ENCODE data around the gene SREBF1.

Gene SREBF1

DNA sequence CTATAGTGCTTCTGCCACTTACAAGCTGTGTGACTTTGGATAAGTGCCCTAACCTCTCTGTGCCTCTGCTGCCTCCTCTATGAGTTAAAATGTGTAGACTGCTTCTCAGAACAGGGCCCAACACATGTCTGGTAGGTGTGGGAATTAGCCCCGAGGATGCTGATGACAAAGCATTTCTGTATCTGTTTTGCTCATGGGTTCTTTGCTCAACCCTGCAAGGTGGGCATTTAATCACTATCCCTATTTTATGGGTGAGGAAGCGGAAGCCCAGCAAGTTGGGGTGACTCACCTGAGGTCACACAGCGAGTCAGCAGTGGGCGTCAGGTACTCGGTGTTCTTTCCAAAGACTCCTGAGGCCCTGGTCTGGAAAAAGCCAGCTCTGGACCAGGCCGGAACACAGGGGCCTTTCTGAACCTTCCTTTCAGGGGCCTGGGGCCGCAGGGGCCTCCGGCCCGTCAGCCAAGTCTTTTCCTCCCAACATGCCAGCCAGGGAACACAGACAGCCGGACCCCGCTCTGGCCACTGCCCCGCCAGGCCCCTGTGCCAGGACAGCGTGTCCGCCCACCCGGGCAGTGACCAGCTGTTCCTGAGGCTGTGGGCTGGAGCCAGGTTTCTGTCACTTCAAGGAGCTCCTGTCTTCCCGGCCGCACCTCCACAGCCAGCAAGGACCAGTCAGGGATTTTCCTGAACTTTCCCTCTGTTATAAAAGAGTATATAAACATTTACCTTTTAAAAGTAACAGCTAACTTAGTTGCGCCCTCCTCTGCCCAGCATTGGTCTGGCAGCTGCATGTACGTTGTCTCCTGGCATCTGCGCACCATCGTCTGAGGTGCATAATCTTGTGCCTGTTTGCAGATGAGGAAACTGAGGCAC is 62.5 kb downstream of the SREBF1 start:
- no peak for DNase-seq

DNA sequence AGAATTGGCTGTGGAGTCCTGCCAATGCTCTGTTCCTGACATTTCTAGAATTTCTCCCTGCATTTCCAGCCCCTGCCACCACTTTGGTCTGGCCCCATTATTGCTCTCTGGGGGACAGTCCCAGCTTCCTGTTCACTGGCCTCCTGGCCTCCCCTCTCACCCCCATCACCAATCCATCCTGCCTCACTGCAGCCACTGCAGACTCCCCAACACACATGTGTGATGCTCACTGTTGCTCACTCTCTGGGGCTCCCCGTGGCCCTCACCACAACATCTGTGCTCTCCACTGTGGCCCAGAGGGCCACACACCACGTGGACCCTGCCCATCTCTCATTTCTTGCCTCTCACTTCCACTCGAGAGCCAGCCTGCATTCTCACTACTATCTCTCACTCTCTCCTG is 64.6 kb downstream of the SREBF1 start:
- DNase-seq, result no peak

DNA sequence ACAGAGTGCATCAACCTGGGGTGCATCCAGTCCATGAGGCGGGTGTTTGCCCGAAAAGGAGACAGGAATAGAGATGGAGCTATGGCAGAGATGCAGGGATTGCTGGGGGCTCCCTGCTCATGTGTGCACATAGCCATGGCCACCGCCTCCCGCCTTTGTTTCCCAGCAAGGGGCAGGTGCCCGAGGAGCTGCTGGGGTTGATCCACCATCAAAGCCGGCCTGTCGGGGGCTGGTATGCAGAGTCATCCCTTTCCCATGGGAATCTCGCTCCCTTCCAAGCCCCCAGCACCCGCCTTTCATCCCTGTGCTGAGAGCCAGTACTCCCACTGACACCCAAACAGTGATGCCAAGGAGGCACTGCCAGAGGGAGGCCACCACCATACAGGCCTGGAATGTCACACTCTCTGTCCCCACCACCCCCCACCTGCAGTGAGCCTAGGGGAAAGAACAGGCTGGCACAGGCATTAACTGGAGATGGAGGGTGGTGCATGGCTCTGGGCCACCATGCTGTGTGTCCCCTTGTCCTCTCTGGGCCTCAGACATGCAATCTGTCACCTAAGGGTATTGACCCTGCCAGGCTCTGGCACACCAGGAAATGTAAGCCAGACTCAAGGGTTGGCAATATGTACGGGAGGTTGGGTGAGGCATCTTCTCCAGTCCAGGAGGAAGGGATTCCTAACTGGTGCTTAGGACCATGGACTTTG is 65.1 kb downstream of the SREBF1 start:
- no peak for DNase-seq

DNA sequence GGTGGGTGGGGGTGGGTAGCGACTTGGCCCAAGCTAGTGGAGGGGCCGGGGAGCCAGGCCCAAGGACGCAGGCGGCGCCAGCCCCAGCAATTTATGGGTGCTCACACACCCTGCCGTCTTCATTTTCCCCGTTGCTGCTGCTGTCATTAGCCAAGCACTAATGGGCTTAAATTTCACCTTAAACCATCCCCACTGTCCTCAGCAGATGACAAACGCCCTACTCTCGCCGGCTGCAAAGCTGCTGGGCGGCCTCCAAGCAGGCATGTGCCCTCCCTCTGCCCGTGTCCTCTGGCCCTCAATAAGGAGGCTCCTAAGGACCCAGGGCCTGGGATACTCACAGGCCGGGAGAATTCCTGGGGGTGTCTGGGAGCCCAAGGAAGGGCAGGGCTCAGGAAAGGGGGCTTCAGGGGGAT is 66.1 kb downstream of the SREBF1 start:
- no peak for DNase-seq

DNA sequence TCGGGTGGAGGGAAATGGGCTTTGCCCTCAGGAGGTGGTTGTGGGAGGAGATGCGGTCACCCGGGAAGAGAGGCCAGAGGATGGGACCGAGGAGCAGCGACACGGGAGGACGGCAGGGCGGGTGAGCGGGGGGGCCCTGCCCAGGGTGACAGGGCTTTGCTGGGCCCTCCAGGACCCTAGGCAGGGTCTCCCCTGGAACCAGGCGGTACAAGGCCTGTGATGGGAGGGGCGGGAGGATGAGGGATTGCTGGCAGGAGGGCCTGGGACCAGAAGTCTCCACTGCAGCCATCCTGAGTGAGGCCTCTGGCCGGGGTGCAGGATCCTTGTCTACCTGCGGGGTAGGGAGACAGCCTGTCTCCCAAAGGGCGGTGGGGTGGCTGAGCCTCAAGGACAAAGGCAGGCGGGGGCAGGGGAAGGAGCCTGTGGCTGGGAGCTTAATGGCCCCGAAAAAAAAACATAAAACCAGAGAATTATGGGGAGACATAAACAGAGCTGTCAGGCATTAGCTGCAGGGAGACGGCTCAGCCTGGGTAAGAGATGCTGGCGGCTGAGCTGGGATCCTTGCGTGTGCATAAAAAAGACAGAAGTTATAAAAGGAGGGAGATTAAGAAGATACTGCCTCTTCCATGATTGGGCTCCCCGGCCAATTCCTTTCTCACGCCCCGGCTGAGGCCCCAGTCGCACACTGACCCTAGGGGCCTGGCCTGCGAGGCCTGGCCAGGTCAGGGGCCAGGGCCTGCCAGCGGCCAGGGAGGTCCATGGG is 66.7 kb downstream of the SREBF1 start:
- no peak for DNase-seq

DNA sequence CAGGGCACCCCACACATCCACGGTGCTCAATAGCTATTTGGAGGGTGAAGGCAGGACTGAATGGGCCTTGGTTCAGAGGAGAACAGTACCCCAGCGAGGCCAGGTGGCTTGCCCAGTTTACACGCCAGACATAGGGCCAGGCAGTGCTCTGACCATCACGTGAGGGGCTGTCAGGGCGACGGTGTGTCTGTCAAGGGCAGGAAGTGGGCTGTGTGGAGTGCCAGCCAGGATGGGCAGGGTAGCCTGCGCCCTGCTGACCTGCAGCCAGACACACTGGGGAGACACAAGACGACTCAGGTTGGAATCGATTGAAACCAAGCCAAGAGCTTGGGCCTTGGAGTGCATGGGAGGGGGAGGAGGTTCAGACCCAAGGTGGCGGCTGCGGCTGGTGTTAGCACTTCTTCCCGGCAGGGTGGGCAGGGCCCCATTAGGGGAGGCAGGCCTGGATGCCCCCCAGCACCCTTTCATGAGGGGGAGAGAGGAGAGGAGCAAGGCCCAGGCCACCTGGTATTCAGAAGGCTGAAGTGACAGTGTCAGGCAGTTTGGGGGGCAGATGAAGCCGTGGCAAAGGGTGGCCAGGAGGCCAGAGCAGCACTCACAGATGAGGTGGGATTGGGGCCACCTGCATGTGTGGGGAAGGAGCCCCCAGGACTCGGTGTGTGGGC is 68.2 kb downstream of the SREBF1 start:
- no peak for DNase-seq

DNA sequence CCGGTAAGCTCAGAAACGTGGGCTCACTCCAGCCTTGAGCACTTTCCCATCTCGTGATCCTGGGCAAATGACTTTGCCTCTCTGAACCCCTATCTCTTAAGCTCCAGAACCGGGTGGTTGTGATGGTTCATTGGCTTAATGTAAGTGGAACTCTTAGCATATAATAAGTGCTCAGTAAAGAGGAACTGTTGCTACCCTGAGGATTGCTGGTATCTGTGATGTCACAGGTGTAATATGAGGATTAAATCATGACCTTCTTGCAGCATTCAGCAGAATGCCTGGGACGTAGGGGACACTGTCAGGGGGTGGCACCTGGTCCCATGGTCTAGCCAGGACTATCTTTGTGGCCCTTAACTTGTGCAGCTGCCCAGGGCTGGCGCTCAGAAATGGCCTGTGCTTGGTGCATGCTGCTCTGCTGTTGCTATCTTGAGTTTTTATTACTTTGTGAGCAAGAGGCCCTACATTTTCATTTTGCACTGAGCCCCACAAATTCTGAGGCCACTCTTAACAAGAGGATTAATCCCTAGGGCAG is 68.8 kb downstream of the SREBF1 start:
- no peak for DNase-seq

DNA sequence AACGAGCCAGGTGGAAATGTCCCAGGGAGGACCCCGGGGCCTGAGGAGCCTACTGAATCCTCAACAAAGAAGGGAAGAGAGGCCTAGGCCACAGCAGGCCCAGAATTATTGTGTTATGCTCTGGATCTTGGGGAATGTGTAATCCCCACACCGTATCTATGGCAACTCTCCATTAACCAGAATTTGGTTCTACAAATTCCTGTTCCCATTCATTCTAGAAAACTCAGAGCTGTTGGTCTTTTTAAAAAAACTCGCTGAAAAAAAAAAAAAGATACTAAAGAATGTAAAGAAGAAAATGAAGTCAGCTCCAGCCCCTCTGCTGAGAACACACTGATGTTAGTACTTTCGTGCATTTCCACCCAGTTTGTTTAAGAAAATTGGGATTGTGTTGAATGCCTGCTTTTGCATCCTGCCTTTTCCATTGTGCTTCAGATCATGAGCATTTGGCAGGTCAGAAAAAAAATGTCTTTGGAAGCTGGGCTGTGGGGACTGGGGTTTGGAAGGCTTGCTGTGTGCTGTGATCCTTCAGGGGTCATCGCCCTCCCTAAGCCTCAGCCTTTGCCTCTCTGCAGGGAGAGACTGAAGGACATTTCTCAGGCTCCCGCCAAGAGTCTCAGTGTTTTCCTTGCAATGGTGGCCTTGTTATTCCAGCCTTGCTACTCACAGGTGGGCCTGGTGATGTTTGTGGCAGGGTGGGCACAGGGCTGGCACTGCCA is 69.5 kb downstream of the SREBF1 start:
- no peak for DNase-seq

DNA sequence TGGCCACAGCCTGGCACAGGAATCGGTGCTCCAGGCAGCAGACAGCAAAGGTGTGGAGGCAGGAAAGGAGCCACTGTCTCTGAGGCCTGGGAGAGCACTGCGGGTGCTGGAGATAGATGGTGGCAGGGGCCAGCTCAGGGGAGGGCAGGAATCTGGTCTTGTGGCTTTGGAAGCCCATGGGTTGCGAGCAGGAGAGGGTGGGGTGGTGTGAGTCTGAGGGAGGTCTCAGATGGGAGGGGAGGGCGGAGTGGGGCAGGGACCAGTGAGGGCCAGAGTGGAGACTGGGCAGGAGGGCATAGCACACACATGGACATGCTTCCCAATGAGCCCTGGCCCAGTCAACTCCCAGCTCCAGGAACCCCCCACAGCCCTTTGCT is 70.1 kb downstream of the SREBF1 start:
- no peak for DNase-seq

DNA sequence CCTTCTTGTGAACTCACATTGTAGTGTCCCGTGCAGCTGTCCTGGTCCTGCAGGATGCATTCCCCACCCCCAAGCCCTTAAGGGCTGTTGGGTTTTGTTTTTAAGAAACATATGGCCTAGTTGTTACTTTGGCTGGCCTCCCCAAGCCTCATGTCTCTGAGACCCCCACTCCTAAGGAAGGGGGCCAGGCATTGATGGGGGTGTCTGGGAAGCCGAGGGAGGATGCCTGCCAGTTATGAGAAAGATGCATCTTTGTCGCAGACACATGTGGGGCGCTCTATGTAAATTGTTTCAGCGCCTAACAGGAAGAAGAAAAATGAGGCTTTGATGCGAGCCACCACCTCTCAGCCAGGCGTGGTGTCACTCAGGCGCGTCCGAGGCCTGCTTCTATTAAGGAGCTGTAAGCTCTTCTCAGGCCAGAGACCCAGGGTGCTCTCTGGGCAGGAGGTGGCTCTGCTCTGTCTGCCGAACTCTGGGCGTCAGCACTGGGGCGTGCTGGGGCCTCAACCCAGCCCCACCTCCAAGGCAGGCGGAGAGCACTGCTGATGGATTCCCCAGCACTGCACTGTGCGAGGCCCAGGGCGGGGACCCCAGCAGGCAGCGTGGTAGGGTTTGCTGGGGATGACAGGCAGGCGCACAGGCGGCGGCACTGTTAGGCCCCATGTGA is 70.6 kb downstream of the SREBF1 start:
- no peak for DNase-seq

DNA sequence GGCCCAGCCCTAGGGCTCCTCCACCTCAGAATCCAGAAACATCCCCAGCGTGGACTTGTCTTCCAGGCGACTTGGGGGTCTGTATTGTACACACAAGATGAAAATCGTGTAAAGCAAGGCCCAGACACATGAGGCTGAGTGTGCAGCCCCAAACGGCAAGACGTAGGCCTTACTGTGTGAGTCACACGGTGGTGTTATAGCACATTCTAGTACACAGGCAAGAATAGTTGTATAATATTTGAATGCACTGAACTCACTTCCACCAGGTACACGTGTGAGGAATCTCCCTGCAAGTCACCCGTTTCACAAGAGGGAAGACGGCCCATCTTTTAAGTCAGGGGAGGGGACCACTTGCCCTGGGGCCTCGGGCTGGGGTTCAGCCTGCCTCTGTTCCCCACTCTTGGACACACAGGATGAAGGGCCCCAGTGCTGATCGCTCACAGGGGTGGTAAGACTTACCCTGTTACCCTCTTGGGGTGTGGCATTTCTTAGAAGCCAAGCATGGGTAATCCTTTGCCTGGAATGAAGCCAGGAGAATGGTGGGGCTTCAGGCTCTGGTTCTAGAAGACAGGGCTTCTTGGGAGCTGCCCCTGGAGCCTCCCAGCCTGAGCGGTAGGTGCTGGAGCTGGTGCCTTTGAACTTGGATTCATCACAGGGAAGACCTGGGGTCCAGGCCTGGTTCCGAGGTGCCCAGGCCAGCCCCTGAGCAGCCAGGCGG is 71.3 kb downstream of the SREBF1 start:
- no peak for DNase-seq

DNA sequence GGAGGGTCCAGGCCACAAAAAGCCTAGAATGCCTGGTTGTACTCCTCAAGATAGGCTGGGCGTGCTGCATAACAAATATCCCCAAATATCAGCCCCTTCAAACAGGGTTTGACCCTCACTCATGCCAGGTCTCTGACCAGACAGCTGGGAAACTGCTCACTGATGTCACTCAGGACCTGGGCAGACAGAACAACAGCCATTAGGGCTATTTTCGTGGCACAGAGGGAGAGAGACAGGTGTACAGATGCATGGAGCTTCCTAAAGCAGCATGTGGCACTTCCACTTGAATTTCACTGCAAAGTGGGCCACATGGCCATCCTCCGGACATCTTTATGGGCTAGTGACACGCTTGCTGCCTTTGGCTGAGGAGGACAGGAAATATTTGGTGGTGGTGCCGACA is 73.1 kb downstream of the SREBF1 start:
- DNase-seq, result no peak

DNA sequence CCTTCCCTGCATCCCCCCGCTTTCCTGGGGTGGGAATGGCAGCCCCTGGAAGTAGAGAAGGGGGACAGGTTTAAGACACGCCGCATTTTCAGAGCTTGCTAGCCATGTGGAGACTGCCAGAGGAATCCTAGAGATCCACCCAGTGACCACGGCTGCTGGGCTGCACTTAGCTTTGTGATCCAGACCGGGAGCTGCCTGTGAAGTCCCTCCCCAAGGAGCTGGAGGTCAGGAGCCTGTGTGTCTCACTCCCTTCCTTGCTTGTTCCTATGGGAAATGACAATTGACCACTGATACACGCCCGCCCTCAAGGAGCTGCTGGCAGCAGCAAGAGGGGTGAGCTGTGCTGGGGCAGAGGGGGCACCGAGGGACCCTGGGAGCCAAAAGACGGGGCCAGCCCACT is 73.7 kb downstream of the SREBF1 start:
- DNase-seq, result no peak

DNA sequence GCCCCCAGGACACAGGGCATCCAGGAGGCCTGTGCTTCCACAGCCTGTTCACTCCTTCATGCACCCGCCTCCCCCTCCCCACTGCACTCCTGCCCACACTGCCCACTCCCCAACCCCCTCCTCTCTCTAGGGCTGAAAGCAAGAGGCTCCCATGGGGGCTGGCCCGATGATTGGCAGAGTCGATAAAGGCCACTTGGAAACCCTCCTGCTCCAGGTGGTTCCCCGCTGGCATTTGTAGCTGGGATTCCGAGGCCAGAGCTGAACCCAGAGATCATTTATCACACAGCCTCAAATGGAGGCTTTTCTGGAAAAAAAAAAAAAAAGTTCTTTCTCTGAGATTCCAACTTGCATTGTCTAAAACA is 74.1 kb downstream of the SREBF1 start:
- DNase-seq, result no peak
